Fibroblast of pulmonary artery (primary cell): ENCODE measurements around the gene MAL.

Experiments used
- DNase-seq: peaks from one replicate; pipeline ENCODE4 v3.0.0-alpha.2; 2010; ENCODE audit warnings: low read depth
- H3K4me3 ChIP-seq: replicated peaks from 2 replicates; pipeline ENCODE4 v1.5.1; 2011; ENCODE audit warnings: low read depth, mild to moderate bottlenecking, control low read depth, low read length, moderate library complexity
- TF ChIP-seq, protein P1 (sequence below): IDR thresholded peaks from 2 replicates; pipeline ENCODE4 v1.5.1; 2011; ENCODE audit warnings: mild to moderate bottlenecking, control low read depth, low read length, inconsistent platforms; ENCODE audit errors: missing control alignments

MAL gene

DNA sequence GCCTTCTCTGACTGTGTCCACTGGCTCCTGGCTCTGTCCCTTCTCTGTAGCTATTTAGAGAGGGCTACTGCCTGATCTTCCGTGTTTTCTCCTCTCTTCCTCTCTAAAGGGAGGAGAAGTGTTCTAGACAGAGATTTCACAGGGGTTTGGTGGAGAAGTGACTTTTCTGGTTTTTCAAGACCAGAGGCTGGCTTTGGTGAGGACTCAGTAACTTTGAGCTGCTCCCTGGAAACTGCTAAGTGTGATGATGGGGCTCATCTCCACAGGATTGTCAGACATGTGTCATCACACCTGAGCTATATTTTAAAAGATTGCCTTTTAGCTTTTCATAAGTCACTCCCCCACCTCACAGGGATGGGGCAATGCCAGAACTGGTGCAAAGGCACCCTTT is 6.2 kb downstream of the MAL start:
- TF ChIP-seq, protein P1, sequence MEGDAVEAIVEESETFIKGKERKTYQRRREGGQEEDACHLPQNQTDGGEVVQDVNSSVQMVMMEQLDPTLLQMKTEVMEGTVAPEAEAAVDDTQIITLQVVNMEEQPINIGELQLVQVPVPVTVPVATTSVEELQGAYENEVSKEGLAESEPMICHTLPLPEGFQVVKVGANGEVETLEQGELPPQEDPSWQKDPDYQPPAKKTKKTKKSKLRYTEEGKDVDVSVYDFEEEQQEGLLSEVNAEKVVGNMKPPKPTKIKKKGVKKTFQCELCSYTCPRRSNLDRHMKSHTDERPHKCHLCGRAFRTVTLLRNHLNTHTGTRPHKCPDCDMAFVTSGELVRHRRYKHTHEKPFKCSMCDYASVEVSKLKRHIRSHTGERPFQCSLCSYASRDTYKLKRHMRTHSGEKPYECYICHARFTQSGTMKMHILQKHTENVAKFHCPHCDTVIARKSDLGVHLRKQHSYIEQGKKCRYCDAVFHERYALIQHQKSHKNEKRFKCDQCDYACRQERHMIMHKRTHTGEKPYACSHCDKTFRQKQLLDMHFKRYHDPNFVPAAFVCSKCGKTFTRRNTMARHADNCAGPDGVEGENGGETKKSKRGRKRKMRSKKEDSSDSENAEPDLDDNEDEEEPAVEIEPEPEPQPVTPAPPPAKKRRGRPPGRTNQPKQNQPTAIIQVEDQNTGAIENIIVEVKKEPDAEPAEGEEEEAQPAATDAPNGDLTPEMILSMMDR: no peak

DNA sequence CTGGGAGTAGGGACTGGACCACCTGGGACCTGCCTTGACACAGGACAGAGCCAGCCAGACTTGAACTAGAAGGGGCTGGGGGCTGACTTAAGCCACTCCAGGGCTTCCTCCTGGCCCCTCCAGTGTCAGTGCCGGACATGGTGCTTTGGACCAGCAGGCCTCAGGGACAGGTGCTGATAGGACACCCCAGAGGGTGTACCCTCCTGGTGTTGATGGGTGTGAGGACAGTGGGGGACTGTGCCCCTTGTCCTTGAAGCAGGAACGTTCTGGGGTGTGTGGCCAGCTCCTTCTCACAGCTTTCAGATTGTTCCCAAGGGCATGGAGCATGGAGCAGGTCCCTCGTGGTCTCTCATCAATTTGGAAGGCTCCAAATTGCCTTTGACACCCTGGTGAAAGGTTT is 6.8 kb downstream of the MAL start:
- TF ChIP-seq, protein P1: no peak
- no peak for DNase-seq
- no peak overlapping the region for H3K4me3 ChIP-seq

More for the DNA sequence above, 6.2 kb downstream of the MAL start:
- no peak overlapping the region for H3K4me3 ChIP-seq
- no peak for DNase-seq

DNA sequence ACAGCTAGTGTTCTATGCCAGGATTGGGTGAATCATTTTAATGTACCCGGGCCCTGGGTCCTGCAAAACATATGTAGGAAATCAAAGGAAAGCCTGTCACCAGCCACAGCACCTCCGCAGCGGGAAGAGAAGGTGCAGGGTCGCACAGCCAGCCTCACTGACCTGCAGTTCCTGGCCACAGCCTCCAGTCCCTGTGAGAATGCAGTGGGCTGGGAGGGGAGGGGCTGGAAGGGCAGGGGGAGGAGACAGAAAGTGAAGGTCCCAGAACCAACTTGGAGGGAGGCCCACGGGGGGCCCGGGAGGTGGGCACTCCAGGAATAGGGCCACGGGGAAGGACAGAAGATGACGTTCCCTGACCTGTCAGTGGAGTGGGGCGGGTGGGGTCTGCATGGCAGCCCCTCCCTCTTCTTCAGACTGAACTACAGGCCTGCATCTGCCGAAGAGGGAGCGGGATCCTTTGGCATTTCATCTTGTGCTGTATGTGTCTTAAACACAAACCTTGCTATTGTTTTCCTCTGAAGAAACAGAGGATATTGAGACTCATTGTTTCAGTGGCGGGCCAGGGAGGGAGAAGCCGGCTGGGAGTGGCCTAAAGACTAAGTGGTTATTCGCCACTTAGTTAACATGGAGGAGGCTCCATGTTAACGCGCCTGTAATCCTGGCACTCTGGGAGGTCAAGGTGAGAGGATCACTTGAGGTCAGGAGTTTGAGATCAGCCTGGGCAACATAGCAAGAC is 7.5 kb downstream of the MAL start:
- no peak overlapping the region for H3K4me3 ChIP-seq
- TF ChIP-seq, protein P1: no peak

DNA sequence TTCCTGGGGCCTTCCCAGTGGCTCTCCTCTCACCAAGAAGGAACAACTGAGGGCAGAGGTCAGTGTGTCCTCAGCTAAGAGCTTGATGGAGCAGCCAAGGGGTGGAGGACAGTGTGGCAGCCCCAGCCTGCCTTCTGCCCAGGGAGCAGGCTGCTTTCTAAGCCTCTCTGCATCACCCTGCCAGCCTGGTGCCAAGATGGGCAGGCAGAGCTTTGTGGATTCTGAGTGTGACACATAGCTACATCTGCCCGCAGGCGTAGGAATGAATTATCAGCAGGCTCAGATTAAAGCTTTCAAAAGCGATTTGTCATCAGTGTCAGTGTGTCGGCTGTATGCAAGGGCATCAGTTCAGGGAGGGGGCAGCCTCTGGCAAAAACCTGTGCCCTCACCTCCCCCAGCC is 8.7 kb downstream of the MAL start:
- TF ChIP-seq, protein P1: no peak
- DNase-seq: no peak
- H3K4me3 ChIP-seq: no peak overlapping the region

More for the DNA sequence above, 7.5 kb downstream of the MAL start:
- no peak for DNase-seq

DNA sequence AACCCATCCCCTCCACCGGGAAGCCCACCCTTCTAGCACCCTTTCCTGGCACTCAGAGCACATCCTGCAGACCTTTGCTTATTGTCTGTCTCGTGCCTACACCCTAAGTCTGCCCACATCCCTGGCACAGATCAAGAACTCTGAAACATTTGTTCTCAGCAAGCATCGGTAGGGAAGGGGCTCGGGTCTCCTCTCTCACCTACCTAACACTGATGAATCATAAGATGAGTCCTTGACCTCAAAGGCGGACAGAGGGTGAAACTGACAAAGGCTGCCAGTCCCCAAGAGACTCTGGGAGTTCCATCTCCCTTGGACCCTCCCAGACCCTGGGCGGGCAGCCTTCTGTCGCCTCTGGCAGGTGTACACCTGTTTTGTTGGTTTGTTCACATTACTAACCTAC is 9.3 kb downstream of the MAL start:
- TF ChIP-seq, protein P1: no peak
- H3K4me3 ChIP-seq: no peak overlapping the region
- DNase-seq: no peak

DNA sequence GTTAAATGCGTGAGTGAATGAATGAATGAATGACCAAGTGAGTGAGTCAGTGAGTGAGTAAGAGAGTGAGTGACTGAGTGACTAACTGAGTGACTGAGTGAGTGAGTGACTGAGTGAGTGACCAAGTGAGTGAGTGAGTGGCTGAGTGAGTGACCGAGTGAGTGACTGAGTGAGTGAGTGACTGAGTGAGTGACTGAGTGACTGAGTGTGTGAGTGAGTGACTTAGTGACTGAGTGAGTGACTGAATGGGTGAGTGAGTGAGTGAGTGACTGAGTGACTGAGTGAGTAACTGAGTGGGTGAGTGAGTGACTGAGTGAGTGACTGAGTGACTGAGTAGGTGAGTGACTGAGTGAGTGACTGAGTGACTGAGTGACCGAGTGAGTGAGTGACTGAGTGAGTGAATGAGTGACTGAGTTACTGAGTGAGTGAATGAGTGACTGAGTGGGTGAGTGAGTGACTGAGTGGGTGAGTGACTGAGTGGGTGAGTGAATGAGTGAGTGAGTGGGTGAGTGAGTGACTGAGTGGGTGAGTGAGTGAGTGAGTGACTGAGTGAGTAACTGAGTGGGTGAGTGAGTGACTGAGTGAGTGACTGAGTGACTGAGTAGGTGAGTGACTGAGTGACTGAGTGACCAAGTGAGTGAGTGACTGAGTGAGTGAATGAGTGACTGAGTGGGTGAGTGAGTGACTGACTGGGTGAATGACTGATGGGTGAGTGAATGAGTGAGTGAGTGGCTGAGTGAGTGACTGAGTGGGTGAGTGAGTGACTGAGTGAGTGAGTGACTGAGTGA is 11.3 kb downstream of the MAL start:
- TF ChIP-seq, protein P1: no peak
- no peak for DNase-seq
- no peak overlapping the region for H3K4me3 ChIP-seq
